Erythroblast (primary cell): Measurements from ENCODE around the gene CLEC2B.

Experiments
- GATA1 ChIP-seq: IDR thresholded peaks from 2 replicates; pipeline ENCODE4 v1.6.1; 2011; ENCODE audit warnings: low read depth, mild to moderate bottlenecking, control low read depth, low read length, moderate library complexity
- POLR2A ChIP-seq: IDR thresholded peaks from 2 replicates; pipeline ENCODE4 v1.6.1; 2011; ENCODE audit warnings: mild to moderate bottlenecking, low read length

- no peak for TF ChIP-seq POLR2A
- no peak for TF ChIP-seq GATA1
Measured at GRCh38 chr12:9880532-9881078, 11.5 kb upstream of the CLEC2B start.
